Measurements from ENCODE around the gene UQCRH. TPM values are rescaled to one million over a fixed set of nuclear protein-coding genes. Genes with fewer than 3 reads are reported as not detected.

The UQCRH gene
- total and polyA plus RNA-seq, 2 of the 13 experiments (the other 11 are each of a cell fraction or from before 2014, with no cell fraction given): 548 to 556 TPM

- TF ChIP-seq, protein P1, sequence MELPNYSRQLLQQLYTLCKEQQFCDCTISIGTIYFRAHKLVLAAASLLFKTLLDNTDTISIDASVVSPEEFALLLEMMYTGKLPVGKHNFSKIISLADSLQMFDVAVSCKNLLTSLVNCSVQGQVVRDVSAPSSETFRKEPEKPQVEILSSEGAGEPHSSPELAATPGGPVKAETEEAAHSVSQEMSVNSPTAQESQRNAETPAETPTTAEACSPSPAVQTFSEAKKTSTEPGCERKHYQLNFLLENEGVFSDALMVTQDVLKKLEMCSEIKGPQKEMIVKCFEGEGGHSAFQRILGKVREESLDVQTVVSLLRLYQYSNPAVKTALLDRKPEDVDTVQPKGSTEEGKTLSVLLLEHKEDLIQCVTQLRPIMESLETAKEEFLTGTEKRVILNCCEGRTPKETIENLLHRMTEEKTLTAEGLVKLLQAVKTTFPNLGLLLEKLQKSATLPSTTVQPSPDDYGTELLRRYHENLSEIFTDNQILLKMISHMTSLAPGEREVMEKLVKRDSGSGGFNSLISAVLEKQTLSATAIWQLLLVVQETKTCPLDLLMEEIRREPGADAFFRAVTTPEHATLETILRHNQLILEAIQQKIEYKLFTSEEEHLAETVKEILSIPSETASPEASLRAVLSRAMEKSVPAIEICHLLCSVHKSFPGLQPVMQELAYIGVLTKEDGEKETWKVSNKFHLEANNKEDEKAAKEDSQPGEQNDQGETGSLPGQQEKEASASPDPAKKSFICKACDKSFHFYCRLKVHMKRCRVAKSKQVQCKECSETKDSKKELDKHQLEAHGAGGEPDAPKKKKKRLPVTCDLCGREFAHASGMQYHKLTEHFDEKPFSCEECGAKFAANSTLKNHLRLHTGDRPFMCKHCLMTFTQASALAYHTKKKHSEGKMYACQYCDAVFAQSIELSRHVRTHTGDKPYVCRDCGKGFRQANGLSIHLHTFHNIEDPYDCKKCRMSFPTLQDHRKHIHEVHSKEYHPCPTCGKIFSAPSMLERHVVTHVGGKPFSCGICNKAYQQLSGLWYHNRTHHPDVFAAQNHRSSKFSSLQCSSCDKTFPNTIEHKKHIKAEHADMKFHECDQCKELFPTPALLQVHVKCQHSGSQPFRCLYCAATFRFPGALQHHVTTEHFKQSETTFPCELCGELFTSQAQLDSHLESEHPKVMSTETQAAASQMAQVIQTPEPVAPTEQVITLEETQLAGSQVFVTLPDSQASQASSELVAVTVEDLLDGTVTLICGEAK (IDR thresholded peaks at IDR 0.05): no peak
- TF ChIP-seq, protein P1 (CRISPR knock-in tag; IDR thresholded peaks at IDR 0.05): peak; percentile 68; the same call in 1 of the 2 replicates
- peak; percentile 31; the same call in 1 of the 2 replicates for TF ChIP-seq THRA (CRISPR knock-in tag; IDR thresholded peaks at IDR 0.05; ENCODE audit: borderline replicate concordance)
- TF ChIP-seq ZNF816 (CRISPR knock-in tag; IDR thresholded peaks at IDR 0.05; ENCODE audit: borderline replicate concordance): peak; percentile 81; the same call in 1 of the 2 replicates
- no peak for TF ChIP-seq ELF4 (CRISPR knock-in tag; IDR thresholded peaks at IDR 0.05; ENCODE audit: borderline replicate concordance)
- no peak for TF ChIP-seq ZNF546 (CRISPR knock-in tag; conservative IDR thresholded peaks at IDR 0.05)
- no peak for TF ChIP-seq FOXA1 (IDR thresholded peaks at IDR 0.05)
- TF ChIP-seq FOXA1 (CRISPR knock-in tag; IDR thresholded peaks at IDR 0.05): peak; percentile 52
- no peak for TF ChIP-seq ADNP (CRISPR knock-in tag; IDR thresholded peaks at IDR 0.05)
- peak; percentile 93 for TF ChIP-seq POLR2G (IDR thresholded peaks at IDR 0.05; ENCODE audit: low read depth, low read length)
- peak; percentile 63; the same call in 1 of the 2 replicates for TF ChIP-seq ZMYM2 (CRISPR knock-in tag; IDR thresholded peaks at IDR 0.05)
- TF ChIP-seq, protein P2, sequence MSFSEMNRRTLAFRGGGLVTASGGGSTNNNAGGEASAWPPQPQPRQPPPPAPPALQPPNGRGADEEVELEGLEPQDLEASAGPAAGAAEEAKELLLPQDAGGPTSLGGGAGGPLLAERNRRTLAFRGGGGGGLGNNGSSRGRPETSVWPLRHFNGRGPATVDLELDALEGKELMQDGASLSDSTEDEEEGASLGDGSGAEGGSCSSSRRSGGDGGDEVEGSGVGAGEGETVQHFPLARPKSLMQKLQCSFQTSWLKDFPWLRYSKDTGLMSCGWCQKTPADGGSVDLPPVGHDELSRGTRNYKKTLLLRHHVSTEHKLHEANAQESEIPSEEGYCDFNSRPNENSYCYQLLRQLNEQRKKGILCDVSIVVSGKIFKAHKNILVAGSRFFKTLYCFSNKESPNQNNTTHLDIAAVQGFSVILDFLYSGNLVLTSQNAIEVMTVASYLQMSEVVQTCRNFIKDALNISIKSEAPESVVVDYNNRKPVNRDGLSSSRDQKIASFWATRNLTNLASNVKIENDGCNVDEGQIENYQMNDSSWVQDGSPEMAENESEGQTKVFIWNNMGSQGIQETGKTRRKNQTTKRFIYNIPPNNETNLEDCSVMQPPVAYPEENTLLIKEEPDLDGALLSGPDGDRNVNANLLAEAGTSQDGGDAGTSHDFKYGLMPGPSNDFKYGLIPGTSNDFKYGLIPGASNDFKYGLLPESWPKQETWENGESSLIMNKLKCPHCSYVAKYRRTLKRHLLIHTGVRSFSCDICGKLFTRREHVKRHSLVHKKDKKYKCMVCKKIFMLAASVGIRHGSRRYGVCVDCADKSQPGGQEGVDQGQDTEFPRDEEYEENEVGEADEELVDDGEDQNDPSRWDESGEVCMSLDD (CRISPR knock-in tag; IDR thresholded peaks at IDR 0.05; ENCODE audit: borderline replicate concordance): 0 out of 2 replicates have a peak, but pooled peaks have one; percentile 48
- TF ChIP-seq, protein P3, sequence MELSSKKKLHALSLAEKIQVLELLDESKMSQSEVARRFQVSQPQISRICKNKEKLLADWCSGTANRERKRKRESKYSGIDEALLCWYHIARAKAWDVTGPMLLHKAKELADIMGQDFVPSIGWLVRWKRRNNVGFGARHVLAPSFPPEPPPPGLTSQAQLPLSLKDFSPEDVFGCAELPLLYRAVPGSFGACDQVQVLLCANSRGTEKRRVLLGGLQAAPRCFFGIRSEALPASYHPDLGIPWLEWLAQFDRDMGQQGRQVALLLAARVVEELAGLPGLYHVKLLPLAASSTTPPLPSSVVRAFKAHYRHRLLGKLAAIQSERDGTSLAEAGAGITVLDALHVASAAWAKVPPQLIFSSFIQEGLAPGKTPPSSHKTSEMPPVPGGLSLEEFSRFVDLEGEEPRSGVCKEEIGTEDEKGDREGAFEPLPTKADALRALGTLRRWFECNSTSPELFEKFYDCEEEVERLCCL (CRISPR knock-in tag; IDR thresholded peaks at IDR 0.05; ENCODE audit: borderline replicate concordance): no peak
- TF ChIP-seq ESRRA (CRISPR knock-in tag; IDR thresholded peaks at IDR 0.05; ENCODE audit: low read depth): no peak
Measured at GRCh38 chr1:46340404-46341221, 37.1 kb downstream of the UQCRH start, which contains the start of gene NSUN4 (continued).

Data from HepG2 (cell line).